Measurements from ENCODE around the gene NDUFA11.

The NDUFA11 gene

GRCh38 chr19:5933391-5934068 is 29.9 kb upstream of the NDUFA11 start:
- DNase-seq (ENCODE audit: low read depth) = no peak
- no peak overlapping the region for H3K4me3 ChIP-seq (ENCODE audit: low read depth, low read length)

DNA sequence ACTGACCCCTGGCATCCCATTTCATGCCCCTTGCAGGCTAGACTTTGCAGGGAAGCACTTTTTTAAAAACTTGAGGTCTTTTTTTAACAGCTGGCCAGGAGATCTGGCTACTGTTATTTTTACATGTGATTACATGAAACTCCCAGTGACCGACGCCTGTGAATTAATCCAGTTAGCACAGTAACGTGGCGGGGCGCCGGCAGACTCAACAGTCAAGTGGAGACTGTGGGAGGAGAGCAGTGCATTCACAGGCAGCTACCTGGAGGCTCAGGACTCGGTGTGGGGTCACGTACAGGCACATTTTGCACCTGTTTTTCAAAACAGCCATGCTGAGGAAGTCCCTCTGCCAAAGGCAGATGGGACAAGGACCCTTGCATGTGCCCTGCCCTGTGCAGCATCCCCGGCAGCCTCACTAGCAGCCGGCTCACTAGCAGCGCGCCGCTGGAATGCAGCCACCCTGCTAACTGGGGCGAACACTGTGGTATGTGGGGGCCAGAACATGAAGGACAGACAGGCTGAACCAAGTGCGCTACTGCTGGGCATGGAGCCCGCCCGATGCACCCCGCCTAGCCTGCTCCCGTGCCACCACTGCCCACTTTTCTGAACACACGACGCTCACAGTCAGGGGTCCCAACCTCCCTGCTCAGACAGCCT is 29.1 kb upstream of the NDUFA11 start:
- DNase-seq (ENCODE audit: low read depth) = no peak
- no peak overlapping the region for H3K4me3 ChIP-seq (ENCODE audit: low read depth, low read length)

DNA sequence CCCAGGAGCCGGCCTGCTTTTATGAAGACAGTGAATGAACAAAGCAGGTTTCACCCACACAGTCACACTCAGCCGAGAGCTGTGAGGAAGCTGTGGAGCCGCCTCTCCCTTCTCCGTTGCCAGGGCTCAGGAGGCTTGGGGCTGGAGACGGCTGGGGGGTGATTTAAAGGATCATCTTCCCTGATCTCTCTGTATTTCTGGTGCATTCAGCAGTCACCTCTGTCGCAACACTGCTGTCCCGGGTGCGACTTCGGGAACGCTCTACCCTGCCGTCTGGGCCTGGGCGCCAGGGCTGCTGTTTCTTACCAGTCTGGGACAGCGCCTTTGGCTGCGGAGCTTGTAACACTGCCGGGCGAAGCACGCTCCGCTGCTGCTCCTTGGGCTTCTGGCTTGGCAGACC is 28.6 kb upstream of the NDUFA11 start:
- no peak for DNase-seq (ENCODE audit: low read depth)
- H3K4me3 ChIP-seq (ENCODE audit: low read depth, low read length) = no peak overlapping the region

GRCh38 chr19:5931251-5931650 is 27.7 kb upstream of the NDUFA11 start:
- no peak overlapping the region for H3K4me3 ChIP-seq (ENCODE audit: low read depth, low read length)
- no peak for DNase-seq (ENCODE audit: low read depth)

DNA sequence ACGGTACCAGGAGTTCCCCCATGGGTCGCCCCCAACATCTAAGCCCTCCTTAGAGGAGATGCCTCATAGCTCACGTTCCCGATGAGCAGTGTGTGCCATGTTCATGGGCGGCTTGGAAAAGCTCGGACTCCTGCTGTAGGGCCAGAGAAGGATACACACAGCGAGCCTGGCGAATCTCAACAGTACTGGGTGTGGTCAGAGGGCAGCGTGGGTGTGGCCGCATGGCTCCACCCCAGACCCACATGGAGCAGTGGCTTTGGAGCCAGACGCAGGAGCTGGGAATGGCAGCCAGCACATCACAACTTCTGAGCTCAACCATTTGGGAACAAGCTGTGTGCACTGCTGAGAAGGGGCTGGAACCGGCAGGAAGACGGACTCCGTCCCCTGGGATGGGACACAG is 26.0 kb upstream of the NDUFA11 start:
- DNase-seq (ENCODE audit: low read depth) = no peak
- H3K4me3 ChIP-seq (ENCODE audit: low read depth, low read length) = no peak overlapping the region

GRCh38 chr19:5929179-5929578 is 25.6 kb upstream of the NDUFA11 start:
- DNase-seq (ENCODE audit: low read depth) = no peak
- no peak overlapping the region for H3K4me3 ChIP-seq (ENCODE audit: low read depth, low read length)

- no peak for DNase-seq (ENCODE audit: low read depth)
- H3K4me3 ChIP-seq (ENCODE audit: low read depth, low read length) = no peak overlapping the region
These were observed 23.8 kb upstream of the NDUFA11 start for GRCh38 chr19:5927441-5927821.

DNA sequence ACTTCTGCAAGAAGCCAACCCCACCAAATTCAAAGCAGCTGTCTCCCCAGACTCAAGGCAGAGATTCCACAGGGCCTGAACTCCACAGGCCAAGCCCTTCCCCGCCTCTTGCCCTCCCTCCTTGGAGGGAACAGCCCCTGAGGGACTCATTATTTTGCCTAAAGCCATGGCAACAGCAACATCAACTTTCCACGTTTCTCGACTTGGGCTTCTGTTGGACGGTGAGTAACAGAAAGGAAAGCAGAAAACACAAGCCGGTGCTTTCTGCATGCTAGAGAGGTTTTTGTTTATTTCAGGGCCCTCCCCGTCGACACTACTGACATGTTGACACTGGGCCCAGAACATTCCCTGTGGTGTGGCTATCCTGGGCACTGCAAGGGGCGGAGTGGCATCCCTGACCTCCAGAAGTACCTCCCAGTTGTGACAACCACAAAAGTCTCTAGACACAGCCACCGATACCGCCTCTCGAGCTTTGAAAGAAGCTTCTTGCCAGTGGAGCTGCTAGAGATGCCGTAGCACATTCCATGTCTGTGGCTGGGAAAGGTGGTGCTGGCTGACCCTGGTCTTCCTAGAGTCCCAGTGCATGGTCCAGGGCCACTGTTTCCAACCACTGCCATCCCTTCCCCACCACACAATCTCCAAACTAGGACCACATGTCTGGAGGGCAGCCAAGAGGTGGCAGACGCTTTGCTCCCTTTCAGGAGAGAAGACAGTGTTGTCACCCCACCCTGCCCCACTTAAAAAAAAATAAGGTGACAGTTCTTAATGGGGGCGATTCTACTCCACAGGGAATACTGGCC is 23.3 kb upstream of the NDUFA11 start:
- peak; percentile 51 for DNase-seq (ENCODE audit: low read depth)
- H3K4me3 ChIP-seq (ENCODE audit: low read depth, low read length) = no peak overlapping the region

DNA sequence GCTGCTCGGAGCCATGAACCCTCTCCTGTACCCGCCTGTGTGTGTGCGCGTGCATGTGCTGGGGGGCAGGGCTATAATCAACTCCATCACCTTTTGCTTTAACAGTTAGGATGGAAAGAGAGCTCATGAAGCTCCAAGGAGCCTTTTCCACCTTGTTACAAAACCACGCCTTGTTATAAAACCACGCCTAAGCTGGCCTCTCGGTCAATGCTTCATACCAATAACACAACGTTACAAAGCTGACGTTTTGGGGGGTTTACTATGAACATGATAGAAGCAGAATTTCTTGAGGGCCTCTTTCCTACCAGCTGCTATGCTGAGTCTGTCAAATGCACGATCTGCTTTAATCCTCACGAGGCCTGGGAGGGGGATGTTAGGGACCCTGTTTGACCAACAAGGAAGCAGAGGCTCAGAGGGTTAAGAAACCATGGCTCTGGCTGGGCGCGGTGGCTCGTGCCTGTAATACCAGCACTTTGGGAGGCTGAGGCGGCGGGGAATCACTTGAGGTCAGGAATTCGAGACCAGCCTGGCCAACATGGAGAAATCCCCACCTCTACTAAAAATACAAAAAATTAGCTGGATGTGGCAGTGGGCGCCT is 22.3 kb upstream of the NDUFA11 start:
- no peak for DNase-seq (ENCODE audit: low read depth)
- no peak overlapping the region for H3K4me3 ChIP-seq (ENCODE audit: low read depth, low read length)

DNA sequence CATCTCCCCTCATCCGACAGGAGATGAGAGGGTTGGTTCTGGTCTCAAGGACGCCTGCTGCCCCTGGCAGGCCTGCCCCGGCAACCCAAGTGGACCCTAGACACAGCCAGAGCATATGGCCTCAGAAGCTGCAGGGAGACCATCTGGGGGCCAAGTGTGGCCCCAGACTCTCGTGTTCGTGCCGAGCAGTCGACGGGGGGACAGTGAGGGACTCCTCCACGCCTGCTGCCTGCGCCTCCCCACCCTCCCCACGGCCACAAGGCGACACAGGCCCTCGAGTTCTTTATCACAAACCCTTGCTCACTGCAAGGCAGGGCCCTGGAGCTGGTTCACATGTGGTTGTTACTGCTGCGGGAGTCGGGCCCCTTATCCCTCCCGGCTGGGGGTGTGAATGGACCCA is 19.8 kb upstream of the NDUFA11 start:
- H3K4me3 ChIP-seq (ENCODE audit: low read depth, low read length) = no peak overlapping the region
- DNase-seq (ENCODE audit: low read depth) = no peak

GRCh38 chr19:5922161-5922545 is 18.6 kb upstream of the NDUFA11 start:
- no peak overlapping the region for H3K4me3 ChIP-seq (ENCODE audit: low read depth, low read length)
- DNase-seq (ENCODE audit: low read depth) = no peak

DNA sequence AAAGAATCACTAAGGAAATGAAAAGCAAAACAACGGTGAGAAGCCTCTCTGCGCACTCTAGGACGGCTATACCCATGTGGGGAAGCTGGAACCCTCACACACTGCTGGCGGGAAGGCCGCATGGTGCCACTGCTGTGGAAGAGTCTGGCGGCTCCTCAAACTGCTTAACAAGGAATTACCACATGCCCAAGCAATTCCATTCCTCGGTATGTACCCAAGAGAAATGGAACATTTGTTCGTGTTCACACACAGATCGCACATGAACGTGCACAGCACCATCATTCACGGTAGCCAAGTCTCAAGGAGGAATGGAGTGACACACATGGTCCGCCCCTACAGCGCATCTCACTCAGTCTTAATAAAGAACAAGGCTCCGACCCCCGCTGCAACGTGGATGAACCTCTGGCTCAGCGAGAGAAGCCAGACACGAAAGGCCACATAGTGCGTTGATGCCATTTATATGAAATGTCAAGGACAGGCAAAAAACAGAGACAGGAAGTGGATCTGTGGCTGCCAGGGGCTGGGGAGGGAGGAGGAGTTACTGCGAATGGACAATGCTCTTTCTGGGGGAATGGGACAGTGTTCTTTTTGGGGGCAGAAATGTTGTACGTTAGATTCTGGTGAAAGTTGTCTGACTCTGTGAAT is 18.0 kb upstream of the NDUFA11 start:
- no peak overlapping the region for H3K4me3 ChIP-seq (ENCODE audit: low read depth, low read length)
- DNase-seq (ENCODE audit: low read depth) = no peak

- H3K4me3 ChIP-seq (ENCODE audit: low read depth, low read length) = no peak overlapping the region
- DNase-seq (ENCODE audit: low read depth) = no peak
These were observed 15.0 kb upstream of the NDUFA11 start for GRCh38 chr19:5918463-5919079.

- no peak for DNase-seq (ENCODE audit: low read depth)
- no peak overlapping the region for H3K4me3 ChIP-seq (ENCODE audit: low read depth, low read length)
These were observed 14.0 kb upstream of the NDUFA11 start for GRCh38 chr19:5917431-5918107.

- H3K4me3 ChIP-seq (ENCODE audit: low read depth, low read length) = no peak overlapping the region
- DNase-seq (ENCODE audit: low read depth) = no peak
These were observed 12.7 kb upstream of the NDUFA11 start for GRCh38 chr19:5916181-5916708.

DNA sequence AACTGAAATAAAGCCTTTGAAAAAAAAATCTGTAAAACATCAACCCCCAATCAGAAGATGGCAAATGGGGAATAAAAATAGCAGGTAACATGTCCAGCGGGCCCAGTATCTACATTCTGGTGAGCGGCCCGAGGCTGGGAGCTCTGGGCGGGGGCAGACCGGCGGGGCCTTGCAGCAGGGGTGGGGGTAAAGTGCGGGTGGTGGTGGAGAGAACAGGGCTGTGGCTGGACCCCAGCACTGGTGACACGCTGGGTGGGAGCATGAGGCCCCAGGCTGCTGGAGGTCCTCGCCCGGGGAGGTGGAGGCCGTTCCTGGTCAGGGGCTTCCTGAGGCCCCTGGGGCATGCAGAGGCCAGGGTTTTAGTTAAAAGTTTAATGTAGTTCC is 12.2 kb upstream of the NDUFA11 start:
- DNase-seq (ENCODE audit: low read depth) = no peak
- H3K4me3 ChIP-seq (ENCODE audit: low read depth, low read length) = no peak overlapping the region

GRCh38 chr19:5914946-5915781 is 11.6 kb upstream of the NDUFA11 start:
- H3K4me3 ChIP-seq (ENCODE audit: low read depth, low read length) = no peak overlapping the region
- DNase-seq (ENCODE audit: low read depth) = no peak

DNA sequence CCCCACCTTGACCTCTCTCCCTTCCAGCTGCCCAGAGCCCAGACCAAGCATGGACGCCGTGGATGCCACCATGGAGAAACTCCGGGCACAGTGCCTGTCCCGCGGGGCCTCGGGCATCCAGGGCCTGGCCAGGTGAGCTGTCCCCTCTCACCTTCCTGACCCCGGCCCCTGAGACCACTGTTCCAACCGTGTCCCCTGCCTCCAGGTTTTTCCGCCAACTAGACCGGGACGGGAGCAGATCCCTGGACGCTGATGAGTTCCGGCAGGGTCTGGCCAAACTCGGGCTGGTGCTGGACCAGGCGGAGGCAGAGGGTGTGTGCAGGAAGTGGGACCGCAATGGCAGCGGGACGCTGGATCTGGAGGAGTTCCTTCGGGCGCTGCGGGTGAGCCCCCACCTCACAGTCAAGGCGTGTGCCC is 10.8 kb upstream of the NDUFA11 start:
- no peak for DNase-seq (ENCODE audit: low read depth)
- H3K4me3 ChIP-seq (ENCODE audit: low read depth, low read length) = no peak overlapping the region

Data from skeletal muscle cell (primary cell).